Ovary (tissue), 9 donors: ENCODE measurements around the gene MYO9B. TPM values are rescaled to one million over a fixed set of nuclear protein-coding genes. Genes with fewer than 3 reads are reported as not detected.

Source experiments
- DNase-seq, 5 donors: peaks; one replicate each; pipeline ENCODE4 v3.0.0-alpha.2; 2019 to 2020
- H3K27ac ChIP-seq, 2 donors: fragments of 200-600 bp; one replicate each; pipeline versions ENCODE4 v1.5.1 to v1.8.0; 2019 to 2022
- H3K27me3 ChIP-seq: fragments of 200-600 bp; one replicate; pipeline ENCODE4 v1.8.0; 2022
- H3K36me3 ChIP-seq: fragments of 200-600 bp; sonication (generic); one replicate; pipeline ENCODE4 v1.5.1; 2019
- H3K4me1 ChIP-seq: one replicate; pipeline ENCODE4 v1.8.1; 2013; ENCODE audit warnings: mild to moderate bottlenecking, moderate library complexity; ENCODE audit not compliant: insufficient read depth
- H3K4me3 ChIP-seq: fragments of 200-600 bp; sonication (generic); one replicate; pipeline ENCODE4 v1.5.1; 2017
- H3K9me3 ChIP-seq, 2 donors: fragments of 200-600 bp in 1 of 2; sonication (generic) in 1 of 2; one replicate each; pipeline versions ENCODE4 v1.5.1 to v1.8.1; 2013 to 2019; ENCODE audit warnings: mild to moderate bottlenecking in 1 of 2, moderate library complexity in 1 of 2
- CTCF ChIP-seq, 3 donors: fragments of 450-650 bp in 2 of 3; fragments of 200-600 bp in 1 of 3; IDR thresholded peaks; one replicate each; pipeline versions ENCODE4 v1.5.1 to v1.8.0; 2016 to 2022; ENCODE audit warnings: antibody characterized with exemption in 3 of 3, mild to moderate bottlenecking in 1 of 3
- EP300 ChIP-seq: sonication (generic); formaldehyde crosslinking; IDR thresholded peaks from one replicate; pipeline ENCODE4 v1.6.1; 2017; ENCODE audit warnings: antibody characterized with exemption
- POLR2A ChIP-seq: fragments of 450-650 bp; IDR thresholded peaks from one replicate; pipeline ENCODE4 v1.6.1; 2017; ENCODE audit warnings: antibody characterized with exemption, mild to moderate bottlenecking, moderate library complexity
- WGBS, 3 donors: extraction: QIAGEN DNeasy Blood & Tissue Kit in 1 of 3; methylation state at CpG; one replicate each; pipeline versions ENCODE4 v1.1.5 to v1.1.7; 2013 to 2017; 5-methylcytosine and 5-hydroxymethylcytosine counted together
- intact Hi-C, 4 donors: fragments of 100-400 bp; cut with DNase I; formaldehyde crosslinking; loops; one replicate each; pipeline versions ENCODE4 v1.11.0 to v1.15.1; 2022 to 2023
- polyA plus RNA-seq, 2 donors: library from polyadenylated mRNA; stranded (reverse); fragments of 200-250 nt in 1 of 2; fragments of 350-450 nt in 1 of 2; fragmentation: Illumina TruSeq in 1 of 2; extraction: RNeasy Lipid Tissue Mini Kit (QIAGEN cat#74804) in 1 of 2; gene quantifications; one replicate each; pipeline ENCODE4 v1.2.3, GENCODE V29; 2013 to 2014
- total RNA-seq, 7 donors: library from RNA; depleted of rRNA in 2 of 7; stranded (reverse); fragments of >200 nt in 2 of 7; fragmentation: NEBNext Ultra II Directional in 3 of 7; extraction: Animal tissue kit (Norgen Biotek cat#: 25700) in 3 of 7; gene quantifications; one replicate each; pipeline versions ENCODE4 v1.1.0 to v1.2.4, GENCODE V29; 2016 to 2023
- donor health status: DM: no; HTN: no; CAD: no; lungs with moderate emphysema.
- donor health status: DM: no; HTN: no; CAD: no.
- donor health status: Bipolar disorder and iron deficiency.
- donor health status: DM: yes; HTN: yes; CAD: no.
- donor health status: DM: no; HTN: no; CAD: no.
- donor health status: DM: yes; HTN: yes; CAD: no.

MYO9B gene
- total and polyA plus RNA-seq, 9 donors: 17.9 to 56.3 (median 34.1) TPM

- DNase-seq: peak; percentile 32 to 69 (median 59)
These were observed 144.7 kb downstream of the MYO9B start for GRCh38 chr19:17220207-17220758.

GRCh38 chr19:17225053-17225452, 149.5 kb downstream of the MYO9B start:
- 72 to 82% (median 79%) methylated on average over 10 of the region's 10 CpGs for WGBS, 3 donors
- no peaks in the 10 kb centered on the region for H3K36me3 ChIP-seq
- H3K4me1 ChIP-seq: peaks cover 7% of the 10 kb centered on the region
- TF ChIP-seq CTCF (IDR thresholded peaks at IDR 0.05) (no peak), POLR2A (no peak), EP300 (no peak)
- H3K27ac ChIP-seq: no peak overlapping the region
- H3K4me3 ChIP-seq: no peak overlapping the region
- no peaks in the 10 kb centered on the region for H3K9me3 ChIP-seq
- H3K27me3 ChIP-seq: no peaks in the 10 kb centered on the region
- DNase-seq: peak in 1 of 5 donors; percentile 31
- intact Hi-C loops: no loop called here

More at GRCh38 chr19:17220207-17220758, 144.7 kb downstream of the MYO9B start:
- Histone ChIP-seq H3K9me3 (no peaks in the 10 kb centered on the region), H3K27ac (no peak overlapping the region), H3K4me1 (peaks cover 9% of the 10 kb centered on the region), H3K4me3 (no peak overlapping the region), H3K27me3 (no peaks in the 10 kb centered on the region), H3K36me3 (no peaks in the 10 kb centered on the region)
- 8 to 18% (median 10%) methylated on average over 14 of the region's 14 CpGs for WGBS, 3 donors
- TF ChIP-seq POLR2A: no peak
- TF ChIP-seq CTCF (IDR thresholded peaks at IDR 0.05): no peak
- intact Hi-C loops: no loop called here

- WGBS, 3 donors: 0 to 1% (median 1%) methylated on average over 72 to 90 of the region's 90 CpGs
- peak; percentile 97 to 99 (median 98) for DNase-seq
- Histone ChIP-seq H3K27ac (peak within 1 kb of the TSS; percentile 69 to 83), H3K27me3 (no peaks in the 10 kb centered on the region), H3K4me1 (peaks cover 3% of the 10 kb centered on the region), H3K9me3 (no peaks in the 10 kb centered on the region), H3K36me3 (no peaks in the 10 kb centered on the region), H3K4me3 (peak within 1 kb of the TSS; percentile 55)
- TF ChIP-seq POLR2A: peak; percentile 95
- TF ChIP-seq EP300: peak; percentile 13
- peak in 1 of 3 donors; percentile 20 for TF ChIP-seq CTCF (IDR thresholded peaks at IDR 0.05)
- intact Hi-C loops: no loop called here
These were observed 150.7 kb downstream of the MYO9B start, which contains the start of gene OCEL1 for GRCh38 chr19:17226002-17226933. Gene OCEL1, plus strand, starts transcription at chr19:17226226. Its CDS starts 22 bp downstream, at chr19:17226248.

GRCh38 chr19:17227798-17228367, 152.3 kb downstream of the MYO9B start:
- intact Hi-C loops: no loop called here
- peak in 3 of 5 donors; percentile 44 to 60 (median 48) for DNase-seq
- Histone ChIP-seq H3K4me3 (no peak overlapping the region), H3K27me3 (no peaks in the 10 kb centered on the region), H3K9me3 (no peaks in the 10 kb centered on the region), H3K4me1 (peaks cover 3% of the 10 kb centered on the region), H3K27ac (peak overlapping the region in 1 of 2 donors; percentile 23), H3K36me3 (no peaks in the 10 kb centered on the region)
- WGBS, 3 donors: 65 to 71% (median 66%) methylated on average over 13 of the region's 13 CpGs
- TF ChIP-seq EP300: no peak
- TF ChIP-seq CTCF (IDR thresholded peaks at IDR 0.05): no peak
- no peak for TF ChIP-seq POLR2A
